ENCODE measurements around the gene TMED8. TPM values are rescaled to one million over a fixed set of nuclear protein-coding genes. Genes with fewer than 3 reads are reported as not detected.

TMED8 gene
- total RNA-seq, 5 donors from 2014 or later (not counting 1 experiment from before 2014, with no cell fraction given), result 6.6 to 8.9 (median 7.5) TPM

DNA sequence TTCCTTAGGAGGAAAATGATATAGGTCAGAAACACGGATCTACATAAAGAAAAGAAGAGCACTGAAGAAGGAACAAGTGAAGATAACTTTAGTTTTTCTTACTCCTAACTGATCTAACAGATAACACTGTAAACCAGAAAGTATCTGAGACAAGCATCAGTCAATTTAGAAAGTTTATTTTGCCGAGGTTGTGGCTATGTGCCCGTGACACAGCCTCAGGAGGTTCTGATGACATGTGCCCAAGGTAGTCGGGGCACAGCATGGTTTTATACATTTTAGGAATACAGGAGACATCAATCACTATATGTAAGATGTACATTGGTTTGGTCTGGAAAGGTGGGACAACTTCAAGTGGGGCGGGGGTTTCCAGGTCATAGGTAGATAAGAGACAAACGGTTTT lies 23.3 kb upstream of the TMED8 start:
- H3K36me3 ChIP-seq (ENCODE audit: control insufficient read depth in 2 of 2, extremely low read depth in 1 of 2, insufficient read depth in 1 of 2, low read length in 1 of 2), result no peaks in the 10 kb centered on the region
- Mint-ChIP-seq H3K4me1 (no peaks in the 10 kb centered on the region), H3K4me3 (no peak overlapping the region), H3K27me3 (no peaks in the 10 kb centered on the region), H3K9me3 (no peaks in the 10 kb centered on the region), H3K36me3 (peaks cover 7% of the 10 kb centered on the region), H3K27ac (no peak overlapping the region)
- no peaks in the 10 kb centered on the region for H3K27me3 ChIP-seq (replicated peaks in 1 of 2; ENCODE audit: control insufficient read depth in 2 of 2, extremely low read depth in 1 of 2, insufficient read depth in 2 of 2, low read length in 1 of 2)
- no peaks in the 10 kb centered on the region for H3K9me3 ChIP-seq
- DNase-seq (no peak), ATAC-seq (replicated peaks in 1 of 4) (no peak)
- WGBS (ENCODE audit: insufficient coverage), result 100% methylated on average over 1 of the region's 6 CpGs
- CTCF ChIA-PET, result no interaction called here
- no peak overlapping the region for H3K4me3 ChIP-seq (ENCODE audit: control insufficient read depth in 1 of 2, extremely low read depth in 1 of 2, low read length in 1 of 2)
- H3K27ac ChIP-seq (ENCODE audit: low read length), result no peak overlapping the region
- no peaks in the 10 kb centered on the region for H3K4me1 ChIP-seq (ENCODE audit: control insufficient read depth in 1 of 2, extremely low read depth in 1 of 2, insufficient read depth in 2 of 2, low read length in 2 of 2)
- POLR2A ChIA-PET, result interaction anchor here in 1 of 2 donors (0.7 kb wide), 1 partner anchor 11 kb away, joined by 6 read pairs; no protein-coding TSS in a partner anchor

DNA sequence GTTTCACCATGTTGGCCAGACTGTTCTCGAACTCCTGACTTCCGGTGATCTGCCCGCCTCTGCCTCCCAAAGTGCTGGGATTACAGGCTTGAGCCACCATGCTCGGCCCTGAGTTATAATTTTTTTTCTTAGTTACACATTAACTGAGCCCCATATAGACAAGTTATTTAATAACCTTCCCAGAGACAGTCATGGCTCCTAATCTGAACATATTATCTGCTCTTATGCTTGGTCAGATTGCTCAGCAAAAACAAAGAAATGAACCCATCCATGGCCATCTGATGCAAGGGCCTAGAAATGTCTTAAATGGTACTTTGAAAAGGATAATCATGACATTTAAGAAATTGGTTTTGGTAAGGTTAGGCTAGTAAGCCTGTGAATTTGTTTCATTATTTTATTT lies 13.3 kb upstream of the TMED8 start:
- H3K27me3 Mint-ChIP-seq, result no peaks in the 10 kb centered on the region
- no peaks in the 10 kb centered on the region for H3K4me1 Mint-ChIP-seq
- POLR2A ChIA-PET, result no interaction called here
- H3K36me3 Mint-ChIP-seq, result no peaks in the 10 kb centered on the region
- no peaks in the 10 kb centered on the region for H3K4me1 ChIP-seq (ENCODE audit: control insufficient read depth in 1 of 2, extremely low read depth in 1 of 2, insufficient read depth in 2 of 2, low read length in 2 of 2)
- ATAC-seq (replicated peaks in 1 of 4) (no peak), DNase-seq (no peak)
- H3K27me3 ChIP-seq (replicated peaks in 1 of 2; ENCODE audit: control insufficient read depth in 2 of 2, extremely low read depth in 1 of 2, insufficient read depth in 2 of 2, low read length in 1 of 2), result no peaks in the 10 kb centered on the region
- no peak overlapping the region for H3K27ac ChIP-seq (ENCODE audit: low read length)
- no peak overlapping the region for H3K4me3 ChIP-seq (ENCODE audit: control insufficient read depth in 1 of 2, extremely low read depth in 1 of 2, low read length in 1 of 2)
- no peaks in the 10 kb centered on the region for H3K9me3 ChIP-seq
- H3K36me3 ChIP-seq (ENCODE audit: control insufficient read depth in 2 of 2, extremely low read depth in 1 of 2, insufficient read depth in 1 of 2, low read length in 1 of 2), result no peaks in the 10 kb centered on the region
- CTCF ChIA-PET, result no interaction called here
- no peak overlapping the region for H3K27ac Mint-ChIP-seq
- H3K9me3 Mint-ChIP-seq, result no peaks in the 10 kb centered on the region
- WGBS (ENCODE audit: insufficient coverage), result 82% methylated on average over 2 of the region's 4 CpGs
- H3K4me3 Mint-ChIP-seq, result no peak overlapping the region

- H3K27me3 Mint-ChIP-seq, result no peaks in the 10 kb centered on the region
- 83% methylated on average over 4 of the region's 6 CpGs for whole genome bisulfite sequencing (ENCODE audit: insufficient coverage)
- no peak overlapping the region for H3K4me3 Mint-ChIP-seq
- no peak overlapping the region for H3K27ac Mint-ChIP-seq
- peaks cover 8 to 17% of the 10 kb centered on the region in 2 experiments for H3K4me1 ChIP-seq (ENCODE audit: control insufficient read depth in 1 of 2, extremely low read depth in 1 of 2, insufficient read depth in 2 of 2, low read length in 2 of 2)
- no peaks in the 10 kb centered on the region for H3K9me3 Mint-ChIP-seq
- CTCF ChIA-PET, result no interaction called here
- no peaks in the 10 kb centered on the region for H3K27me3 ChIP-seq (replicated peaks in 1 of 2; ENCODE audit: control insufficient read depth in 2 of 2, extremely low read depth in 1 of 2, insufficient read depth in 2 of 2, low read length in 1 of 2)
- no peaks in the 10 kb centered on the region for H3K9me3 ChIP-seq
- ATAC-seq (replicated peaks in 1 of 4) (no peak), DNase-seq (no peak)
- POLR2A ChIA-PET, result no interaction called here
- peaks cover 26 to 28% (median 26%) of the 10 kb centered on the region in 3 donors for H3K4me1 Mint-ChIP-seq
- no peak overlapping the region for H3K27ac ChIP-seq (ENCODE audit: low read length)
- H3K36me3 Mint-ChIP-seq, result peaks cover 3% of the 10 kb centered on the region
- H3K36me3 ChIP-seq (ENCODE audit: control insufficient read depth in 2 of 2, extremely low read depth in 1 of 2, insufficient read depth in 1 of 2, low read length in 1 of 2), result no peaks in the 10 kb centered on the region
- H3K4me3 ChIP-seq (ENCODE audit: control insufficient read depth in 1 of 2, extremely low read depth in 1 of 2, low read length in 1 of 2), result no peak overlapping the region
Measured at GRCh38 chr14:77378701-77379100, 1.8 kb upstream of the TMED8 start.

DNA sequence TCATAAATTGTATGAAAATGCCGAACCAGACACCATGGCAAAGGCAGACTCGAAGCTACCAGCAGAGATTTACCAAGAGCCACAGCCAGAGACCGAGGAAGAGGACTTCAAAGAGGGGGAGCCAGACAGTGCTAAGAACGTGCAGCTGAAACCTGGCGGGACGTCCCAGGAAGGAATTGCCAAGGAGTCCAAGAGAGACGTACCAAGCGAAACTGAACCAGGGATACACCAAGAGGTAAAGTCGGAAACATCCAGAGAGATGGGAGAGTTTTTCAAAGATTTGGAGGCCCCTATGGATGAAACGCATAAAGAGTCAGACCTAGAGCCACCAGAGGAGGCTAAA lies 579 bp upstream of the TMED8 start:
- POLR2A ChIA-PET, result interaction anchor here in 1 of 2 donors (1.3 kb wide), 1 partner anchor 82 kb away, joined by 9 read pairs; no protein-coding TSS in a partner anchor
- DNase-seq, result no peak
- peak overlapping the region; percentile 95 to 98 for H3K4me3 ChIP-seq (ENCODE audit: control insufficient read depth in 1 of 2, extremely low read depth in 1 of 2, low read length in 1 of 2)
- no peaks in the 10 kb centered on the region for H3K36me3 ChIP-seq (ENCODE audit: control insufficient read depth in 2 of 2, extremely low read depth in 1 of 2, insufficient read depth in 1 of 2, low read length in 1 of 2)
- H3K9me3 ChIP-seq, result no peaks in the 10 kb centered on the region
- no peaks in the 10 kb centered on the region for H3K27me3 ChIP-seq (replicated peaks in 1 of 2; ENCODE audit: control insufficient read depth in 2 of 2, extremely low read depth in 1 of 2, insufficient read depth in 2 of 2, low read length in 1 of 2)
- peaks cover 8 to 17% of the 10 kb centered on the region in 2 experiments for H3K4me1 ChIP-seq (ENCODE audit: control insufficient read depth in 1 of 2, extremely low read depth in 1 of 2, insufficient read depth in 2 of 2, low read length in 2 of 2)
- ATAC-seq (replicated peaks in 1 of 4), result peak in 3 of 4 experiments; percentile 10 to 17 (median 13)
- H3K4me1 Mint-ChIP-seq, result peaks cover 31 to 38% (median 37%) of the 10 kb centered on the region in 3 donors
- CTCF ChIA-PET, result interaction anchor here in 1 of 2 donors (0.6 to 1.5 kb wide), 5 partner anchors 56 to 280 kb away, joined by 3 to 12 read pairs (median 3); partner anchors contain the start of genes GSTZ1 and POMT2
- H3K27me3 Mint-ChIP-seq, result no peaks in the 10 kb centered on the region
- WGBS (ENCODE audit: insufficient coverage), result 8% methylated on average over 9 of the region's 10 CpGs
- H3K27ac Mint-ChIP-seq, result no peak overlapping the region
- H3K4me3 Mint-ChIP-seq, result no peak overlapping the region
- no peak overlapping the region for H3K27ac ChIP-seq (ENCODE audit: low read length)
- no peaks in the 10 kb centered on the region for H3K9me3 Mint-ChIP-seq
- peaks cover 8% of the 10 kb centered on the region for H3K36me3 Mint-ChIP-seq

DNA sequence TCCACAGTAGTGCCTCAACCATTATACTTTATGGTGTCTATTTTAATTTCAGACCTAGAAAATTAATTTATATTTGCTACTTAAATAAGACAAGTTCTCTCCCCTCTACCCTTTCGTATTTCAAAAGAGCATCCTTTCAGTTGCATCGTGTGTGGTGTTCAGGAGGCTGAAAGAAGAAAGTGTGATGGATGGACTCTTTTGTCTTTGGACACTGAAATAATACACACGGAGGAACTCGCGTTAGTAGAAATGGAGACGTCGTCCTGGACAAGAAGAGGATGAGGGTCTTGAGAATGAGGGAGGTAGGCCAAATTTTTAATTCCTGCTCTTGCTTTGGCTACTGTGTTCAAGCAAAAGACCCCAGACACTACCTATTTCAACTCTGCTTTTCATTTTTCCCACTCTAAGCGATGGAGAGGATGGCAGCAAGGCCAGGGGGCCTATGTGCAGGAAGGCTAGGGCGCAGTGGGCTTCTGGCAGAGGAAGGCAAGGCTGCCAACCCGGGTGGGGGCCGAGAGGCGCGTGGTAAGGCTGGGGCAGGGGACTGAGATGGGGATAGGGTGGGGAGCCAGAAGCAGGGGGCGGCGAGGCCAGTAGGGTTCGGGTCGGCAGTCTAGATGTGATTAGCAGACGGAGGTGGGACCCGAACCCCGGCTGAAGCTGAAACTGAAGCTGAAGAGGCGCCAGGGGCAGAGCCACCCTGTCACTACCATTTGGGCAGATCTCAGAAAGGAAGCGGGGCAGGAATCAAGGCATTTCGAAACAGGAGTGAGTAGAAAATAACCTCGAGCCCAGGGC lies 722 bp downstream of the TMED8 start:
- Histone ChIP-seq H3K27ac (ENCODE audit: low read length) (peak overlapping the region; percentile 45), H3K4me3 (ENCODE audit: control insufficient read depth in 1 of 2, extremely low read depth in 1 of 2, low read length in 1 of 2) (peak overlapping the region; percentile 95 to 98), H3K27me3 (replicated peaks in 1 of 2; ENCODE audit: control insufficient read depth in 2 of 2, extremely low read depth in 1 of 2, insufficient read depth in 2 of 2, low read length in 1 of 2) (no peaks in the 10 kb centered on the region), H3K36me3 (ENCODE audit: control insufficient read depth in 2 of 2, extremely low read depth in 1 of 2, insufficient read depth in 1 of 2, low read length in 1 of 2) (no peaks in the 10 kb centered on the region), H3K4me1 (ENCODE audit: control insufficient read depth in 1 of 2, extremely low read depth in 1 of 2, insufficient read depth in 2 of 2, low read length in 2 of 2) (peaks cover 8 to 17% of the 10 kb centered on the region in 2 experiments), H3K9me3 (no peaks in the 10 kb centered on the region)
- Mint-ChIP-seq H3K4me3 (peak overlapping the region in 2 of 3 donors; percentile 78 to 84), H3K4me1 (peaks cover 34 to 47% (median 40%) of the 10 kb centered on the region in 3 donors), H3K36me3 (peaks cover 8% of the 10 kb centered on the region), H3K27ac (peak overlapping the region; percentile 62 to 75), H3K9me3 (no peaks in the 10 kb centered on the region), H3K27me3 (no peaks in the 10 kb centered on the region)
- DNase-seq (peak in 24 of 35 experiments; percentile 1 to 35 (median 9)), ATAC-seq (replicated peaks in 1 of 4) (peak; percentile 17 to 29 (median 23))
- POLR2A ChIA-PET, result interaction anchor here in 1 of 2 donors (0.7 to 1.3 kb wide), 2 partner anchors 15 to 83 kb away, joined by 5 to 9 read pairs; no protein-coding TSS in a partner anchor
- WGBS (ENCODE audit: insufficient coverage), result 0% methylated on average over 11 of the region's 24 CpGs
- CTCF ChIA-PET, result interaction anchor here (0.5 to 1.5 kb wide), 5 partner anchors 55 to 579 kb away, joined by 3 to 12 read pairs (median 3); partner anchors contain the start of genes GSTZ1 (in 1 of the 2) and POMT2 (in 1 of the 2)

GRCh38 chr14:77375164-77375950 lies 1.5 kb downstream of the TMED8 start:
- no peaks in the 10 kb centered on the region for H3K27me3 Mint-ChIP-seq
- H3K27ac Mint-ChIP-seq, result peak overlapping the region; percentile 37 to 75
- H3K9me3 Mint-ChIP-seq, result no peaks in the 10 kb centered on the region
- Histone ChIP-seq H3K27ac (ENCODE audit: low read length) (no peak overlapping the region), H3K27me3 (replicated peaks in 1 of 2; ENCODE audit: control insufficient read depth in 2 of 2, extremely low read depth in 1 of 2, insufficient read depth in 2 of 2, low read length in 1 of 2) (no peaks in the 10 kb centered on the region), H3K9me3 (no peaks in the 10 kb centered on the region), H3K4me1 (ENCODE audit: control insufficient read depth in 1 of 2, extremely low read depth in 1 of 2, insufficient read depth in 2 of 2, low read length in 2 of 2) (peaks cover 8 to 17% of the 10 kb centered on the region in 2 experiments), H3K4me3 (ENCODE audit: control insufficient read depth in 1 of 2, extremely low read depth in 1 of 2, low read length in 1 of 2) (no peak overlapping the region), H3K36me3 (ENCODE audit: control insufficient read depth in 2 of 2, extremely low read depth in 1 of 2, insufficient read depth in 1 of 2, low read length in 1 of 2) (no peaks in the 10 kb centered on the region)
- H3K4me3 Mint-ChIP-seq, result peak overlapping the region in 2 of 3 donors; percentile 78 to 84
- DNase-seq (no peak), ATAC-seq (replicated peaks in 1 of 4) (no peak)
- H3K36me3 Mint-ChIP-seq, result peaks cover 8% of the 10 kb centered on the region
- 80% methylated on average over 1 of the region's 9 CpGs for WGBS (ENCODE audit: insufficient coverage)
- POLR2A ChIA-PET, result no interaction called here
- CTCF ChIA-PET, result no interaction called here
- H3K4me1 Mint-ChIP-seq, result peaks cover 34 to 50% (median 40%) of the 10 kb centered on the region in 3 donors

Measured in T-cell (primary cell).